Activated CD4-positive, alpha-beta T cell treated with anti-CD3 and anti-CD28 coated beads, Interleukin-2, amount 50 U/mL, for 1 hour (primary cell): ENCODE results near the gene TMEM164.
"Not testable (repeated sequence)": the region's sequence is repeated elsewhere in the genome, so short reads cannot be mapped to it uniquely, and the experiment has no call there.

Experiments used
- DNase-seq: peaks from one replicate; pipeline ENCODE4 v3.0.0-alpha.2; 2020

Gene TMEM164

DNA sequence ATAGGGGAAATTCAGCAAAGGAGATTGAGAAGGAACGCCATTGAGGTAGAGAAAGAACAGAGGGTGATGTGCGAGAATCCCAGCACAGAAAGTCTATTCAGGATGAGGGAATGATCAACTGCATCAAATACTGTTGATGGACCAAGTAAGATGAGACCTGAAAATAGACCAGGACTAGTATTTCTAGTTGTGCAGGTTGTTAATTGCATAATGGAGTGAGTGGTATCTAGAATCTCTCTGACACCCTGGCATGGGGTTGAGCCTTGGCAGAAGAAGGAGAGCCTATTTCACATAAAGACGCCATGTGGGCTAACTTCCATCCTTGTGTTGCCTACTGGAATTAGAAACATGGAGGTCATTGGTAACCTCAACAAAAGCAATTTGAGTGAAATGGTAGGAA, 135.6 kb downstream of the TMEM164 start:
- no peak for DNase-seq

DNA sequence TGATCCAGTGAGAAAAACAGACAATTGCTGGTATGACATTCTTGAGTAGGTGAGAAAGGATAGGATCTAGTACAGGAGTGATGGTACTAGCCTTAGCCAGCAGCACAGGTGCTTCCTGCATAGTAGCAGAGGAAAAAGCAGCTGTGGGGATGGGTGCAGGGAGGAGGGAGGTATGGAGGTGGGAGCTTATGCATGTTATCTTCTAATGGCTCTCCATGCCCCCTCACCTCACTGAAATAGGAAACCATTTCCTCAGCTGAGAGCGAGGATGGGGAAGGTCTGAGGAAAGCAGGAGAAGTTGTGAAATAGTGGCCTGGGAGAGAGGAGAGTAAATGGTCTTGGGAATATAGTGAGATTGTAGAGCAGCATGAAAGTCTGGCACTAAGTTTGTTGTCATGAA, 136.3 kb downstream of the TMEM164 start:
- DNase-seq: no peak

DNA sequence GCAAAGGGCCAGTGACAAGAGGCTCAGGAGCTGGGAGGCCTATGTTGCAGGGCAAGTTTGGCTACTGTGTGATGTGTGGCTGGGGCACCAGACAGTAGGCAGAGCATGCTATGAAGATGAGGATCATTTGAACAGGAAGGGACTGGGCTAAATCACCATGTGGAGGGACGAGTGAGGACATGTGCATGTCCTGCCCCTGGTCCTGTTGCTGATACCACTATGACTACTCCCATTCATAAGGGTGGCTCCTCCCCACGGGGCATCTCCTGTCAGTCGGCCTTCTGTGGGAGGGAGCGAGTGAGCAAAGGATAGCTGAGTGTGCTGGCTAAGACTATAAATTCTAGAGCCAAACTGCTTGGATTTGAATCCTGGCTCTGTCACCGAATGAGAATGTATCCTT, 139.2 kb downstream of the TMEM164 start:
- no peak for DNase-seq

DNA sequence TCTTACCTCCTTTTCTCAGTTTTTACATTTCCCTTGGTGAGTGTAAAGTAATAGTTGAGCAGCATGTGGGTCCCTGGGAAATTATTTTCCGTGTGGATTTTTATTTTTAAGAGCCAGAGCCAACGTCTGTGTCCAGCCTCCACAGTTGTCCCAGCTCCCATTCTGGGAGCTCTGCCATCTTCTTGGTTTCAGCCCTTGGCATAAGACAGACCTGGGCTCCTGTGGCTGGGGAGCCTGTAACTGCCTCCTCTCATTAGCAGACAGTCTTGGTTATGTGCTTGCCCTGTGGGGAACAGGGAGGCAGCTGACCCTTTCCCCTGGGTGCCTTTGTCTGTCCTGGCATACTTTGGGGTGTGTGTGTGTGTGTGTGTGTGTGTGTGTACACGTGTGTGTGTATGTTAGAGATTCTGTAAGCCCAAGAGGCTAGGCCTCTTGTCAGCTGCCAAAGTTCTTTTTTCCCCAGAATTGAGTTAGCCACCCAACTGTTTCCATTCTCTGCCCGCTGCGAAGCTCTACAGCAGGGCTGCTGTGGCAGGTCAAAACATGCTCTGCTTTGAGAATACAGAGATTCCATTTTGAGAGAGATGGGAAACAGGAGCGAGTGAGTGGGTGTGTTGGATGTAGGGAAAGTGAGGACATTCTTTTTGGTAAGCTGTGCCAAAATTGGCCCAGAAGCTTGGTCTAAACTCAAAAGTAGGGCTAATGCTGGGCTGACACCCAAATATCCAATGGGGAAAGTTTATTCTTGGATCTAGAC, 140.7 kb downstream of the TMEM164 start:
- no peak for DNase-seq

DNA sequence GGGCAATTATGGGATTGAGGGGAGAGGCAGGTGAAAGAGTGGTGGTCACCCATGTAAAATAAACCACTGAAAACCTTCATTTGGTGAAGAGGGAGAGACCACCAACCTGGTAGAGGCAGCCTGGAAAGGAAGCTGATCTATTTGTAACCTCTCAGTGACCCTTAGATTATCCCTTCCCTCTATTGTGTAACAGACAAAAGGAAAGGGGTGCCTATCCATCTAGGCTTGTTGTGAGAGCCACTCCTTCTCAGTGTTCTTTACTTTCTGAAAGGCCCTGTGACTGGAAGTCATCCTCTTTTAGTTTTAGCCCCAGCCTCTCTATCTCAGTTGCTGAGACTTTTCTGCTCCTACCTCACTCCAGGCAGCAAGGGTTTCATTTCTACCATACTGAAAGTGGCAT, 142.4 kb downstream of the TMEM164 start:
- DNase-seq: no peak

DNA sequence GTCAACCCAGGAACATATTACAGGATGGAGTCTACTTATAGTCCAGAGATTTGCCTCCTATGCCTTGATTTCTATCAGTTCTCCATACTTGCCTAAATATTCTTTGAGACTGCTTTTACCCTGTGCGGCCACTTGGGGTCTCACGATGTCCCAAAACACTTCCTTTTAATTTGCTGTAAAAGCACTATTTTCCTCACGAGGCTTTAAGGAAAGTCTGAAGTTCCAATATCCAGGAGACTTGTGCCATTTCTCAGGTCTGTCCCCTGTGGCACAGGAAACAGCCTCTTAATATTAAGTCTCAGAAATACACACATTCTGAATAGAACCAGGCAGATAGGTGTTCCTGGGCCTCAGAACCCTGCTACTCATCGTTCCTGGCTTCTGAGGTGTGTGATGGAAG, 142.9 kb downstream of the TMEM164 start:
- no peak for DNase-seq

DNA sequence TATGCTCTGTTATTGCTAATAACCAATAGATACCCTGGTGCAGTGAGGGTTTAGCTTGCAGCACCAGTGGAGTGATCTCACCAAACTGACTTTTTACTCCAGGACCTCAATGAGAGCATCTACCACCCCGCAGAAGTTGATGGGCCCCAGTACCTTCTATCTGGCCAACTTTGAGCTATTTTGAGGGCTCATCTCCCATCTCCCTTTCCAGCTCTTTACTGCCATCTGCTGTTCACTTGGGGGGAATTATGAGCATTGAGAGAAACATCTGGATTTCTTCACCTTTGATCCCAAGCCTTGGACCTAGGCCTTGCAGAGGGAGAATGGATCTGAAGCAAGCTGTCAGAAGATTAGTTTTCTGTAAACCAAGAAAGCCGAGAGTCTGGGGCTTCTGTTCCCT, 143.6 kb downstream of the TMEM164 start:
- DNase-seq: no peak

DNA sequence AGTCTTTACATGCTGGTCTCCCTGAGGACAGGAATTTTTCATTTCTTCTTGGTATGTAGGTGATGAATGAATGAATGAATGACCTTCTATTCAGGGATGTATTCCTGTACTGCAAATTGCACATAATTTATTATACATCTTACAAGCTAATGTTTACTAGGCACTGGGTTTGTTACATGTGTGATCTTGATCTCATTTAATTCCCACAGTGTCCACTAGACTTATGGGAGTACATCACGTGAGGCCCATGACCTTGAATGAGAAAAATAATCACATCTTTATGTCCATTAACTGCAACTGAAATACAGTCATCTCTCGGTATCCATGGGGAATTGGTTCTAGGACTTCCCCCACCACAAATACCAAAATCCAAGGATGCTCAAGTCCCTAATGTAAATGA, 150.3 kb downstream of the TMEM164 start:
- DNase-seq: no peak

DNA sequence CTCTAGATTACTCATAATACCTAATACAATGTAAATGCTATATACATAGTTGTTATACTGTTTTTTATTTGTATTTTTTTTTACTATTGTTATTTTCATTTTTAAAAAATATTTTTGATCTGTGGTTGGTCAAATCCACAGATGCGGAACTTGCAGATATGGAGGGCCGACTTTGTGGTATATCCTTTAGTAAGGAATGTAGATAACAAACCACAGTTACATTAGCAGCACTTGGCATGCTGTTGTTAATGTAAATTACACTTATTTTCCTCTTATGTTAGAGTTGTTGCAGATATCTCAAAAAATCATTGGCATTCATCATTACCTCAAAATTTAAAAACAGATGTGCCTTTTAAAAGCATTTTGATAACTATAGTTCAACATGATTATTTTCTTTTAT, 151.0 kb downstream of the TMEM164 start:
- DNase-seq: no peak

DNA sequence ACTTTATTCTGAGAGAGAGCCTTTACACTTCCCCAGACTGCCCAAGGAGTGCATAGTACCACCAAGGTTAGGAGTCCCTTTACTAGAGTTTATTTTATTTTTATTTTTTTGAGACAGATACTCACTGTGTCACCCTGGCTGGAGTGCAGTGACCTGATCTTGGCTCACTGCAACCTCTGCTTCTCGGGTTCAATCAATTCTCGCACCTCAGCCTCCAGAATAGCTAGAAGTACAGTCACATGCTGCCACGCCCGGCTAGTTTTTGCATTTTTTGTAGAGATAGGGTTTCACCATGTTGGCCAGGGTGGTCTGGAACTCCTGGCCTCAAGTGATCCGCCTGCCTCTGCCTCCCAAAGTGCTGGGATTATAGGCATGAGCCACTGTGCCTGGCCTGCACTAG, 151.4 kb downstream of the TMEM164 start:
- not testable (repeated sequence) for DNase-seq

DNA sequence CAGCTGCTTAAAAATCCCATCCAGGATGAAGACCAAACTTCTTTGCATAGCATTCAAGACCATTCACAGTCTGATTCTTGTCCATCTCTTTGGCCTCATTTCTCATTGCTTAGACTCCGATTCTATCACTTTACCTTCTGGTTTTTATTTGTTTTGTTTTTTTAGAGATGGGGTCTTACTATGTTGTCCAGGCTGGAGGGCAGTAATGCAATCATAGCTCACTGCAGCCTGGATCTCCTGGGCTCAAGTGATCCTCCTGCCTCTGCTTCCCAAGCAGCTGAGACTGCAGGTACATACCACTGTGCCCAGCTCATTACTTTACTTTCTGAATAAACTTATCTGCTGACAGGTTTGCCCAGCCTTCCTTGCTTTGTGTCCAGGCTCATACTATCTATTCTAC, 152.8 kb downstream of the TMEM164 start:
- no peak for DNase-seq

DNA sequence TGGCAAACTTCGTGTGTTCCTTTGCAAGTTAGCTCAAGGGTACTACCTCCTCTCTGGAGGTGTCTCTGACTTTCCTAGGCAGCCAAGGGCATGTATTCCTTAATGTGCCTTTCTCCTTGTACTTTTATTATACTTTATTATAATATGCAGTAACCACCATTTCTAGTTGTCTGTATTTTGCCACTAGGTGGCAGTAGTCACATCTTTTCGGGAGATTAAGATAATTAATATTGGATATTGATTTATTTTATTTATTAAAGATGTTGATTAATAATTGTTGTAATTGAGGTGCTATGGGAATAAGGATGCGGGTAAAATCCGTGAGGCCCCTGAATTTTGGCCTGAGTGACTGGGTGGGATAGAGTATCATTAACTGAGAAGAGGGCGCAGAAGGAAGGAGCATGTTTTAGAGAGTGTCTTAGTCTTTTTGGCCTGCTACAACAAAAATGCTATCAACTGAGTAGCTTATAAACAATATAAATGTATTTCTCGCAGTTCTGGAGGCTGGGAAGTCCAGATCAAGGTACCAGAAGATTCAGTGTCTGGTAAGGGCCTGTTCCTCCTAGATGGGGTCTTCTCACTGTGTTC, 153.3 kb downstream of the TMEM164 start:
- DNase-seq: no peak

DNA sequence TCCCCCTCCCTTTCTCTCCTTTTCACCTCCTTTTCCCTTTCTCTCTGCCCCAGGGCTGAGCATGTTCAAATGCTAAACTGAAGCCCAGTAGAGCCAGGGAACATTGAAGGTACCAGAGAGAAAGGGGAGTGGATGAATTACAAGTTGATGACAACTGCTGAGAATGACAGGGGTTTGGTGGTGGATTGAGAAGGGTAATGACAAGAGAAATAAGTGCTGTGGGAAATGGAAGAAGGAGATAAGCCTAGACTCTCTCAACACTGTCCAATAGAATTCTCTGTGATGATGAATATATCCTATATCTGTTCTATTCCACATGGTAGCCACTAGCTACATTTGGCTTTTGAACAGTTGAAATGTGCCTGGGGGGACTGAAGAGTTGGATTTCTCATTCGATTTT, 154.5 kb downstream of the TMEM164 start:
- DNase-seq: no peak

DNA sequence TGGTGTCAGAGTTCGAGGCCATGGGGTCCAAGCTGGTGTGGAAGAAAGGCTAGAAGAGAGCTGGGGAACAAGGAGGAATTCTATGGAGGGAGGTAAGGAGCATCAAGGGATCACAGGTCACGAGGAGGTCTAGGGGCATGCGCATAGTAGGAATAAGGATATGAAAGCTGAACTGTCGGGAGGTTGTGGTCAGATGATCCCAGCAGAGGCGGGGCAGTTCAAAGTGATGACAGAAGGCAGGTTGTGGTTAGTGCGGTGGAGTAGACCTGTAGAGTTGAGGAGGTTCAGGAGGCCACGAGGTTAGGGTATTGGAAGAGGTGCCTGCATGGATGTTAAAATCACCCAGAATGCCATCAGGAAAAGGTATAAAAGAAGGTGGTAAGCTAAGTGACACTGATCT, 156.3 kb downstream of the TMEM164 start:
- no peak for DNase-seq

DNA sequence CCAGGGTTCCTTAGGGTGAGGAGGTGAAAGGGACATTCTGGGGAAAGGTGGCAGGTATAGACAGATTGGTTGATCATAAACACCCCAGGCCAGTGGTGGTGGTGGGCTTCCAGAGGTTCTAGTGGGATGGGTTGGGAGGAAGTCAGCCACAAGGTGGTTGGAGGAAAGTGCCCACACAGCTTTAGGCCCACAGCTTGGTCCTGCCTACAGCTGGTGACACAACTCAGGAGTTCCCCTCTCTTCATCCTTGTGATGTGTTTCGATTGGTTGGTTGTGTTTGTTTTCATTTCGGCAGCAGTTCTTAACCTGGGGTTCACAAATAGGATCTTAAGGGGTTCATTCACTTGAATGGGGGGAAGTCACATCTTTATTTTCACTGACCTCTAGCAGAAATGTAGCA, 157.0 kb downstream of the TMEM164 start:
- DNase-seq: no peak

DNA sequence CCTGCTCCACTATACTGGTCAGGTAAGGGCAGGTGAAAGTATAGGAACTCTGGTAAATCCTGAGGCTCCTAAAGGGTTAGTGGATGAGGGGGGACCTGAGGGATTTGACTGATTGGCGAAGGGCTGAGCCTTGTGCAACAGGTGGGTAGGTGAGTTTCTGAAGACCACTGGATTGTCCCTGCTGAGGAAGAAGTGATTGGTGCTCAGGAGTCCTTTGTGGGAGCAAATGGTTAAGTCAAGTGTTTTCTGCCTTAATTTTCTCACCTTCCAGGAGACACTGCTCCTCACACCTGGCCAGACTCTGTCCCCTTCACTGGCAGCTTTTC, 158.4 kb downstream of the TMEM164 start:
- DNase-seq: no peak

DNA sequence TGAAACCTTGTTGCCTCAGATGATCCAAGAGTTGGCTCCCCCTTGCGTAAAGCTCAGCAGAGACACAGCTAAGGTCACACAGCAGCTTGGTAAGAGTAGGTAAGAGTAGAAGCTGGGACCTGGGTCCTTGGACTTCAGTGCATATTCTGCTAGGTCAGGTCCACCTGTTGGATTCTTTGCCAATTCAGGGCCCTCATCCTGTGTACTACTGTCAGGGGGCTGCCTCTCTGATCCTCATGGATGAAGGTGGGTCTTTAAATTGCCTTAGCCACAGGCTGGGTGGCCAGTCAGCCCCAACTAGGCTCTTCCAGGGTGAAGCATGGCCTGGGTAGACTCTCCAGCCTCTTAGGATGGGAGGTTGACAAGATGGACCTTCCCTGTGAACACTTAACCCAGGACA, 159.2 kb downstream of the TMEM164 start:
- DNase-seq: no peak

DNA sequence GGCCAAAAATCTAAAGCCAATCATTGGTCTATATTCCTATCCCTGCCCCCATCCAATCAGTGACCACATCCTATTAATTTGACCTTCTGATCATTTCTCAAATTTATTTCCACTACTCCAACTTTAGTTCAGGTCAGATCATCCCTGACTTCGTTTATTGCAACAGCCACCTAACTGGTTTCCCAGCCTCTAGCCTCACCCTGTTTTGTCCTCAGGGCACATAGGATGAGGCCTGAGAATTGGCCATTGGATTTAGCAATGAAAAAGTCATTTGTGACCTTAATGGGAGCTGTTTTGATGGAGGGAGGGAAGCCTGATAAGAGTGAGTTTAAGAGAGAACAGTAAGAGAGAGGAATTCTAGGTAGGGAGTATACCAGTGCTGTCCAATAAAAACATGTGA, 160.0 kb downstream of the TMEM164 start:
- DNase-seq: no peak

DNA sequence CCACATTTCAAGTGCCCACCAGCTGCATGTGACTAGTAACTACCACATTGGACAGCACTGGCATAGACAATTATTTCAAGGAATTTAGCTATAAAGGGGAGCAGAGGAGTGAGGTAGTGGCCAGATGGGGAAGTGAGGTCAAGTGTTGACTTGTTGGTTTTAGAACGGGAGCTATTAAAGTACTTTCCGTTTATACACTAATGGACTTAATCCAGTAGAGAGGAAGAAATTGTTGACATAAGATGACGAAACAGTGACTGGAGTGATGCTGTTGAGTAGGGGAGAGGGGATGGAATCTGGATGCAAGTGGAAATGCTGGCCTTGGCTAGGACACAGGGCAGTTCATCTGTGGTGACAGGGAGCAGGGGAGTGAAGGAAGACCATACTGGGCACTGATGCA, 160.6 kb downstream of the TMEM164 start:
- no peak for DNase-seq

DNA sequence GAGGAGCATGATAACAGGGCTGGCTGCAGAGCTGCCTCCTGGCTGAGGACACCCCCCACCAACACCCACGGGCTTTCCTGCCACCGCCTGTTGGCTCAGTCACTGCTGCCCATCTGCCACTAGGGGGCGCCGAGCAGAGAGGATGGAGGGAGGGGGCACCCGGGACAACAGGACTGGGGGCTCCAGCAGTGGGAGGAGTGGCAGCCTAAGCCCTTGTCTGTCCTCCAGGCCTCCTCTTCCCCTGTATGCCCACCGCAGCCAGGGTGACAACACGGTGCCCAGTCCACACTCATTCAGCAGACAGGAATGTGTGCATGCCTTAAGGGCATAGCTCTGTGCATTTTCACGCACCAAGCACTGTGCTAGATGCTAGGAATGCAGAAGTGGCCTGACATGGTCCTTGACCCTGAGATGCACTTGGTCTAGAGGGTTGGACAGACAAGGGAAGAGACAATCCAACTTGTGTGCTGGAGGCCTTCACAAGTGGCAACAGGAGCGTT, 165.1 kb downstream of the TMEM164 start:
- peak; percentile 44 for DNase-seq

DNA sequence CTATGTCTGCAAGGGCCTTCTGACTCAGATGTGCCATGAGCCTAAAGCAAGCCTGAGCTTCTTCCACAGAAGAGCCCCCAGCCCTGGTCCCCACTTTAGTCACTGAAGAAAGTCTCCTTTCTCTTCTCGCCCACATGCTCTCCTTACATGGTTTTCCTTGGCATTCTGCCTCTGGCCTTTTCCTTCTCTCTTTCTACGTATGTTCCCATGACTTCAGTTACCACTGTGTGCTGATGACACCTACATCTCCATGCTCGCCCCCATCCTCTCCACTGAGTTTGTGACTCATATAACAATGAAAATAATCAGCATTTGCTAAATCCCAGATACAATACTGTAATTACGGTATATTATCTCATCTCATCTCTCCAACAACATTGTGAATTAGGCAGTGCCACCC, 165.7 kb downstream of the TMEM164 start:
- DNase-seq: no peak

DNA sequence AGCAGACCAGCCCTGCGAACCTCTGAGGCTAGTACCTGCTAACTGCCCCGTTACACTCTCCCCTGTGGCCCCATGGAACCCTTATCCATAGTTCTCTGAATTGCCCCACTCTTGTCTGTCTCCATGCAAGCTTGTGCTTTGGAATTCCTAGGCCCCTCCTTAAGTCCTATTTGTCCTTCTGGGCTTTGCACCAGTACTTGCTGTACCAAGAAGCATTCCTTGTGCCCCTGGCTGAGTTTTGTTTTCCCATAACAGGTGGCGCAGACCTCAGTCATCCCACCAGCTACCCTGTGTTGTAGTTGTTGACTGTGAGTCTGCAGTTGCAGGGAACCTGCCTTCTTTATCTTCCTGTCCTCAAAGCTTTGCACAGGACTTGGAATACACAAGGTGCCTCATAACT, 167.1 kb downstream of the TMEM164 start:
- no peak for DNase-seq

DNA sequence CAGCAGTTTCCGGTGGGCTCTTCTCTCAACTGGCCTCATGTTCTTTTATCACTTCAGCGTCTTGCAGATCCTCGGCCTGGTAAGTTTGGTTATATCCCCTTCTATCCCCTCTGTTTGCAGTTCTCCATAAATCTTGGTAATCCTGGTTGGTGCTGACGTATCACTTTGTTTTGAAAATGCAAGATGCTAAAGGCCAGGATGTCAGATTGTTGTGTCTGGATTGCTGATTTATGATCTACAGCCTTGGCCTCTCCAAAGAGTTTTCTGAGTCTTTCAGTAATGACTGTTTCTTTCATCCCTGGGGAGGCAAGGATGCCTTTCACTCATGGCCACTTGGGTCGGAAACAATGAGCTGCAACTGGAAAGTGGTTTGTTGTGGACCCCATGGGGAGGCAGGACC, 168.5 kb downstream of the TMEM164 start:
- DNase-seq: no peak

DNA sequence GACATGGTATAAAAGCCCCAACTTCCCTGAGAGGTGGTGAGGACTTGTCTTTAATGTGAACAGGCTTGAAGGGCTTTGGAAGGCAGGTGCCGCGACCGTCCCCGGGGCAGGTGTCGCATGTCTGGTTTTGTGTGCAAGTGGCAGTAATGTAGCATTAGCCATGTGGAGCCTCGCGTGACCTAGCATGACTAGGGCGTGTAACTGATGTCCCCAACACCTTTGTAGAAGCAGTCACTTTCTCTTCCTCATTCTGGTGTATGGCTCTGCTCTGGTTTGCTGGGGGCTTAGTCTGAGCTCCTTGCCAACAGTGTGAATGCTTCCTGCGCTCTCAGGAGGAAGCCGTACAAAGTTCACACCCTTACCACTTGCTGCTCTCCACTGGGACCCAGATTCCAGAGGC, 169.3 kb downstream of the TMEM164 start:
- DNase-seq: no peak
